ENCODE measurements around the gene PTGDS. TPM values are rescaled to one million over a fixed set of nuclear protein-coding genes. Genes with fewer than 3 reads are reported as not detected.

The PTGDS gene
- total and polyA plus RNA-seq, 4 donors: 0.23 to 15.2 (median 6.4) TPM

GRCh38 chr9:136950656-136951276 lies 26.5 kb upstream of the PTGDS start:
- H3K4me1 ChIP-seq (ENCODE audit: control insufficient read depth in 4 of 4, insufficient read depth in 4 of 4, low read length in 3 of 4): peaks cover 10 to 37% (median 23%) of the 10 kb centered on the region in 4 donors
- no peaks in the 10 kb centered on the region for H3K36me3 ChIP-seq (ENCODE audit: control insufficient read depth in 4 of 4, insufficient read depth in 3 of 4, low read depth in 1 of 4, low read length in 3 of 4)
- H3K9me3 ChIP-seq (ENCODE audit: control insufficient read depth in 4 of 4, low read length in 3 of 4): no peaks in the 10 kb centered on the region
- H3K27me3 ChIP-seq (ENCODE audit: control insufficient read depth in 4 of 4, insufficient read depth in 4 of 4, low read length in 3 of 4): no peaks in the 10 kb centered on the region
- H3K4me3 ChIP-seq (ENCODE audit: low read depth in 1 of 3, low read length in 3 of 3): peak overlapping the region in 2 of 3 donors; percentile 58 to 68
- H3K27ac ChIP-seq (ENCODE audit: low read depth in 1 of 2, low read length in 2 of 2): peak overlapping the region; percentile 81 to 95
- peak overlapping the region; percentile 30 to 57 for H3K9ac ChIP-seq (ENCODE audit: low read depth in 1 of 2, low read length in 2 of 2)
- no peak for TF ChIP-seq ATF3 (IDR thresholded peaks at IDR 0.05)
- TF ChIP-seq, protein P1, sequence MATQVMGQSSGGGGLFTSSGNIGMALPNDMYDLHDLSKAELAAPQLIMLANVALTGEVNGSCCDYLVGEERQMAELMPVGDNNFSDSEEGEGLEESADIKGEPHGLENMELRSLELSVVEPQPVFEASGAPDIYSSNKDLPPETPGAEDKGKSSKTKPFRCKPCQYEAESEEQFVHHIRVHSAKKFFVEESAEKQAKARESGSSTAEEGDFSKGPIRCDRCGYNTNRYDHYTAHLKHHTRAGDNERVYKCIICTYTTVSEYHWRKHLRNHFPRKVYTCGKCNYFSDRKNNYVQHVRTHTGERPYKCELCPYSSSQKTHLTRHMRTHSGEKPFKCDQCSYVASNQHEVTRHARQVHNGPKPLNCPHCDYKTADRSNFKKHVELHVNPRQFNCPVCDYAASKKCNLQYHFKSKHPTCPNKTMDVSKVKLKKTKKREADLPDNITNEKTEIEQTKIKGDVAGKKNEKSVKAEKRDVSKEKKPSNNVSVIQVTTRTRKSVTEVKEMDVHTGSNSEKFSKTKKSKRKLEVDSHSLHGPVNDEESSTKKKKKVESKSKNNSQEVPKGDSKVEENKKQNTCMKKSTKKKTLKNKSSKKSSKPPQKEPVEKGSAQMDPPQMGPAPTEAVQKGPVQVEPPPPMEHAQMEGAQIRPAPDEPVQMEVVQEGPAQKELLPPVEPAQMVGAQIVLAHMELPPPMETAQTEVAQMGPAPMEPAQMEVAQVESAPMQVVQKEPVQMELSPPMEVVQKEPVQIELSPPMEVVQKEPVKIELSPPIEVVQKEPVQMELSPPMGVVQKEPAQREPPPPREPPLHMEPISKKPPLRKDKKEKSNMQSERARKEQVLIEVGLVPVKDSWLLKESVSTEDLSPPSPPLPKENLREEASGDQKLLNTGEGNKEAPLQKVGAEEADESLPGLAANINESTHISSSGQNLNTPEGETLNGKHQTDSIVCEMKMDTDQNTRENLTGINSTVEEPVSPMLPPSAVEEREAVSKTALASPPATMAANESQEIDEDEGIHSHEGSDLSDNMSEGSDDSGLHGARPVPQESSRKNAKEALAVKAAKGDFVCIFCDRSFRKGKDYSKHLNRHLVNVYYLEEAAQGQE (IDR thresholded peaks at IDR 0.05): no peak
- peak in 1 of 2 donors; percentile 24 for TF ChIP-seq RXRA (IDR thresholded peaks at IDR 0.05)
- WGBS: 24% methylated on average over 9 of the region's 9 CpGs
- DNase-seq (ENCODE audit: low spot score): no peak

- Histone ChIP-seq H3K9ac (ENCODE audit: low read depth in 1 of 2, low read length in 2 of 2) (no peak within 1 kb of the TSS), H3K4me1 (ENCODE audit: control insufficient read depth in 4 of 4, insufficient read depth in 4 of 4, low read length in 3 of 4) (peaks cover 10 to 33% (median 19%) of the 10 kb centered on the region in 4 donors), H3K9me3 (ENCODE audit: control insufficient read depth in 4 of 4, low read length in 3 of 4) (no peaks in the 10 kb centered on the region), H3K27me3 (ENCODE audit: control insufficient read depth in 4 of 4, insufficient read depth in 4 of 4, low read length in 3 of 4) (no peaks in the 10 kb centered on the region), H3K36me3 (ENCODE audit: control insufficient read depth in 4 of 4, insufficient read depth in 3 of 4, low read depth in 1 of 4, low read length in 3 of 4) (no peaks in the 10 kb centered on the region), H3K4me3 (ENCODE audit: low read depth in 1 of 3, low read length in 3 of 3) (no peak within 1 kb of the TSS), H3K27ac (ENCODE audit: low read depth in 1 of 2, low read length in 2 of 2) (no peak within 1 kb of the TSS)
- no peak for TF ChIP-seq TAF1 (conservative IDR thresholded peaks at IDR 0.05)
- no peak for TF ChIP-seq ZBTB33 (IDR thresholded peaks at IDR 0.05)
- TF ChIP-seq NR2F2 (IDR thresholded peaks at IDR 0.05): no peak
- no peak for TF ChIP-seq FOXA2 (IDR thresholded peaks at IDR 0.05)
- TF ChIP-seq HNF4G (IDR thresholded peaks at IDR 0.05): no peak
- no peak for TF ChIP-seq FOXA1 (IDR thresholded peaks at IDR 0.05)
- no peak for TF ChIP-seq CTCF (IDR thresholded peaks at IDR 0.05; ENCODE audit: low read depth, low read length, missing input control)
- TF ChIP-seq RAD21 (IDR thresholded peaks at IDR 0.05): no peak
- TF ChIP-seq, protein P1 (IDR thresholded peaks at IDR 0.05): no peak
- TF ChIP-seq YY1 (IDR thresholded peaks at IDR 0.05): no peak
- no peak for TF ChIP-seq HNF4A (conservative IDR thresholded peaks at IDR 0.05)
- TF ChIP-seq RXRA (IDR thresholded peaks at IDR 0.05): no peak
- DNase-seq (ENCODE audit: low spot score): no peak
- 93% methylated on average over 14 of the region's 14 CpGs for WGBS
Measured at GRCh38 chr9:136951541-136952320, 25.6 kb upstream of the PTGDS start, which contains the start of gene LCN12. Gene LCN12, plus strand, starts transcription at chr9:136952273. Its CDS starts 55 bp downstream, at chr9:136952328.
